ENCODE measurements around the gene KLHL36.

- TF ChIP-seq CTCF (IDR thresholded peaks at IDR 0.05) = no peak
- TF ChIP-seq POLR2A (IDR thresholded peaks at IDR 0.05) = no peak
Observed at GRCh38 chr16:84690088-84690819, 41.9 kb downstream of the KLHL36 start.

Data from testis (tissue), 2 donors.